GM21717 (cell line): Measurements from ENCODE around the gene CALHM3.

ENCODE experiments used
- ATAC-seq: cut with Tn5 transposase; IDR thresholded peaks from one replicate; pipeline ENCODE4 v1.9.1; 2021; ENCODE audit warnings: mild to moderate bottlenecking, moderate library complexity; ENCODE audit not compliant: unreplicated experiment

The CALHM3 gene

DNA sequence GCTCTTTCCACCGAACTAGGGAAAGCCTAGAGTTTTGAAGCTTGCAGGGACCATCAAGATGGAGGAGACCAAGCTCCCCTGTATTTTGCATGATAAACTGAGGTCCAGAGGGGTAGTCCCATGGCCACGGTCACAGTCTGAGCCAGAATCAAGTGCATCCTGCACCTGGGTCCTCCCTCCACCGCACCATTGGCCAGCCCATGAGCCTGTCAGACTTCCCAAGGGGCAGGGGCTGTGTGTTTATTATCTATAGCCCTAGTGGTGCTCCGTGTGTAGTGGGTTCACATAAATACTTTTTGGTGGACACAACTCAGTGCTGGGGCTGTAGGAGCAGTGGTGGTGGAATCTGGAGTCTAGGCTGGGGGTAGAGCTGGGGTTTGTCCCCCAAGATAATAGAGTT lies 3.6 kb downstream of the CALHM3 start:
- ATAC-seq: no peak

DNA sequence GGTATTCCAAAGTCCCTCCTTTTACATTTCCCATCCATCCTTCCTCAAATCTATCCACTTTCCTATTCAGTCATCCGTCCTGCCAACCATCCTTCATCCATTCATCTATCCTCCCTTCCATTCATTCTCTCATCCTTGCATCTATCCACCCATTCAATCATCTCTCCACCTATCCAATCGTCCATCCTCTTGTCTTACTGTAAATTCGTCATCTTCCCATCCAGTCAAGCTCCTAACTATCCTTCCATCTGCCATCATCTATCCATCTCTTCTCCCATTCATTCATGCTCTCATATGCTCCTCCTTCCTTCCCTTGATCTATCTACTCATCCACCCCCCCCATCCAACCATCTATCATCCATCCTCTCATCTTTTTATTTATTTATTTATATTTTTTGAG lies 5.0 kb downstream of the CALHM3 start:
- no peak for ATAC-seq

DNA sequence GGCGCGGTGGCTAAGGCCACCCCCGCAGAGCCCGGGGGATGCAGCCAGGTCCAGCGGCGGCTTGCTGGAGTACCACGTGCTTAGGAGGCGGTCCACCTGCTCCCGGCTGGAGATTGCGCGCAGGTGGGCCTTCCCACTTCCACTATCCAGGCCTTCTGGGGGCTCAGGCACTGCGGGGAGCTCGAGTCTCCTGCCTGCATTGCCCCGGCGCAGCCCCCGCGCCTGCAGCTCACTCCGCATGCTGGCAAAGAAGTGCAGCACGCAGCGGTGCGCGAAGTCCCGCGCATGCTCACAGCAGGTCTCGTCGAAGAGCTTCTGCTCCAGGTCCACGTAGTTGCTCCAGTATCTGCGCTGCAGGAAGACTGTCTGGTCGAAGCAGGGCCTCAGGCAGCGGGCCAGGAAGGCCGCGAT lies 5.8 kb downstream of the CALHM3 start:
- ATAC-seq: no peak

DNA sequence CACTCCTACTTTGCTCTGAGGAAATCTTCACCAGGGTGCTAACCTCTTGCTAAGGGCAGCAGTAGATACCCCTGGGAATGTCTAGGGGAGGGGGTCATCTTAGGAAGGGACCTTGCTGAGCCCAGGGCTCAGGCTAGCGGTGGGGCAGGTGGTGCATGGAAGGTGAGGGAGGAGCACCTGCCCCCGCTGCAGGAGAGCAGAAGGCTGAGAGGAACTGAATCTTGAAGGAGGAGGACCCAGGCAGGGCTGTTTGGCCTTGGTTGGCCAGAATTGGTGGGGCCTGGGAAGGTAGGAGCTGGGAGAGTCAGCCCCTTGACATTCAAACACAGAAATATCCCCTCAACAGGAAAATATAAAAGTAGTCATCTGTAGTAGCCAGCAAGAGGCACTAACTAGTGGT lies 7.0 kb downstream of the CALHM3 start:
- peak; percentile 33 for ATAC-seq

DNA sequence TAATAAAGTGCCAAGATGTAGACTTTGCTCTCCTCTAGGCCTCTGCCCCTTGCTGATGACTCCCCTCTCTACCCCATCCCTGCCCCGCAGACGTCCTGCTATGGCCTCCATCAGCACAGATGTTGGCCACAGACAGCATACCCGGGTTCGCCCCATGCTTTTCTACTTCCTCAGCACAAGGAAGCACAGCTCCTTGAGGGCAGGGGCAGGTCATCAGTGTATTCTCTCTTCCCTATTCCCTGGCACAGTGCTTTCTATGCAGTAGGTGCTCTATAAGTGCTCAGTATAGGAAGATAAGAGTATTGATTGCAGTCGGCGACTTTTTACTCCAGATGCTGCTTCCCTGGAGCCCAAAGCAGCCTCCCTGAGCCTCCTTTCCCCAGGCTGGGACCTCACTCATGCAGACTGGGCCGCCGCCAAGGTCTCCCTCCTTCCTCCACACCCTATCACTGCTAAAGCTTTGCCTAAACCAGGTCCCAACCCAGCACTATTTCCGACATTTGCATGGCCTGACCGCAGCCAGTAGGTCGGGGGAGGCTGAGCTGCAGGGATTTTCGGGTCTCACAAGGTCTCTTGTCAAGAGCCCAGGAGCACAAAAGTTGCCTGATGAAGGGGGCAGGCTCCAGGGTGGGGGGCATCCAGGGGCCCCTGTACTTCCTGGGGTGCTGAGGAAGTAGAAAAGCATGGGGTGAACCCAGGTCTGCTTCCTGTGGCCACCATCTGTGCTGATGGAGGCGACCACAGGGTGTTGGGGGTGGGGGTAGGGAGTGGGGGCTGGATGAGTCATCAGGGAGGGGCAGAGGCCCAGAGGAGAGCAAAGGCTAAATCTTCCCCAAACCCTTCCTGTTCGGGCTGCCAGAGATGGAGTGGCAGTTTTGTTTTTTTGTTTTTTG lies 8.0 kb downstream of the CALHM3 start:
- ATAC-seq: peak; percentile 74

DNA sequence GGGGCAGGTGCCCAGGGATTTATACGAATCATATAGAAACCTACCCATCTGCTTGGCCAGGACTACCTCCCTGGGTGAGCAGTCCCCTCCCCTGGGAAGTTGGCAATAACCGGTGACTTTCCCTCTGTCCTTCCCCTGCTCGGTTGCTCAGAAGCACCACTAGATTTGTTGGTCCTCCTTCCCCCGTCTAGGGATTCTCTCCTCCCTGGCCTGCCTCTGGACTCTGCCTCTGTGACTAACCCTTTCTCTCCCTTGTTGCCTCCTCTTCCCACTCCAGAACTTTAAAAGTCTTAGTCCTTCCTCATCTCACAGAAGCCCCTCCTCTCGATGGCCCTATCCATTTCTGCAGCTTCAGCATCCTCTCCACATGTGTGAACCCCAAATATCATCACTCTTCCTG lies 9.8 kb downstream of the CALHM3 start:
- ATAC-seq: no peak

DNA sequence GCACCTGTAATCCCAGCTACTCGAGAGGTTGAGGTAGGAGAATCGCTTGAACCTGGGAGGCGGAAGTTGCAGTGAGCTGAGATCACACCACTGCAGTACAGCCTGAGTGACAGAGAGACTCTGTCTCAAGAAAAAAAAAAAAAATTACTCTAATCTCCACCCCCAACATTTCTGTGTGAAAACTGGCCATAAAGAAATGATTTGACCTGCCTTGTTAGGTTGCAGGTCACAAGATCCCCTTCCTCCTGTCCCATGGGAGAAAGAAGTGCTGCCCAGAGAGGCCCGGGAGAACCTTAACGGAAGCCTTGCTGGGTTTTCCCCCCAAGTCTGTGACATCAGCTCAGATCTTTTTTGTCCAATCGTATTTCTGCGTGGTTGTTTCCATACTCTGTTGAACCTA lies 11.6 kb downstream of the CALHM3 start:
- peak; percentile 28 for ATAC-seq

DNA sequence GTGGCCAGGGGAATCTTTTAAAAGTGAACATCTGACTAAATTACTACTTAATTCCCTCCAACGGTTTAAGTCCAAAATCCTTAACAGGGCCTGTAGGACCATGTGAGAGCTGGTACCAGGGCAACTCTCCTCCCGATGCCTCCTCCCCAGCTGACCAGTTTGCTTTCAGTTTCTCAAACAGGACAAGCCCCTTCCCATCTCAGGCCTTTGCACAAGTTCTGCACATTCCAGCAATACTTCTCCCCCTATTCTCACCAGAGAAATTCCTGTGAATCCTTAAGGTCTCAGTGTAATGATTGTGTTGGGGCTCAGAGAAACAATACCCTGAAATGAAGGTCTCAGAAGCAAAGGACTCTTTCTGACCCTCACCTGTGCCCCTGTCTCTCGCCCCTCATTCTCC lies 12.3 kb downstream of the CALHM3 start:
- no peak for ATAC-seq

DNA sequence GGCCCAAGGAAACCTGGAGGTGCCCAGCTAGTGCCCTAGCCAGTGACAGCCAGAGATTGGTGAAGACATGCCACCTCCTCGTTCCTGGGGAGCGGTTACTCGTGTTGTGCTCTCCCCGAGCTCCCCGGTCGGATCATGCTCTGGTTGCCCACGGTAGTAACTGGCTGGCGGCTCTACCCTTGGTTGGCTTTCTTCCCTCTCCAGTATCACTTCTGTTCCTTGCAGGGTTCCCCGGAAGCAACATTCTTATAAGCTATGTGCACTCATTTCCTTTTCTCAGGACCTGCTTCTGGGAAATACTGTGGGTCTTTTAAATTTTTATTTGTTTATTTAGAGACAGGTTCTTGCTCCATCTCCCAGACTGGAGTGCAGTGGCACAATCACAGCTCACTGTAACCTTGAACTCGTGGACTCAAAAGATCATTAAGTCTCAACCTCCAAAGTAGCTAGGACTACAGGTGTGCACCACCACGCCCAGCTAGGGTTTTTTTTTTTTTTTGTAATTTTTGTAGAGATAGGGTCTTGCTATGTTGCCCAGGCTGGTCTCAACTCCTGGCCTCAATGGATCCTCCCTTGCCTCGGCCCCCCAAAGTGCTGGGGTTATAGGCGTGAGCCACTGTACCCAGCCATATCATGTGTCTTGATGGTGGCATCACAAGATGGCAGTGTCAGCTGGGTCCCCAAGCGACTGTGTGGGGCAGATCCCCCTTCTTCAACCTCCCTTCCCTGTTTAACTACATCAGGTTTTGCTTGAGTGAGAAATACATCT lies 13.4 kb downstream of the CALHM3 start:
- ATAC-seq: no peak

DNA sequence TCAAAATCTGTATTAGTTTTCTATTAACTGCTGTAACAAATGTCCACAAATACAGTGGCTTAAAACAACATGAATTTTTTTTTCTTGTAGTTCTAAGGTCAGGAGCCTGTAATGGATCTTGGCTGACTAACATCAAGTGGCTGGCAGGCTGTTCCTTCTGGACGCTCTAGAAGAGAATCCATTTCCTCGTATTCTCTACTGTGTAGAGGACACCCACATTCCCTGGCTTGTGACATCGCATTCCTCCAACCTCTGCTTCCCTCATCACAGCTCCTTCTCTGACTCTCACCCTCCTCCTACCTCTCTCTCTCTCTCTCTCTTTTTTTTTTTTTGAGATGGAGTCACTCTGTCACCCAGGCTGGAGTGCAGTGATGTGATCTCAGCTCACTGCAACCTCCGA lies 15.5 kb downstream of the CALHM3 start:
- no peak for ATAC-seq

DNA sequence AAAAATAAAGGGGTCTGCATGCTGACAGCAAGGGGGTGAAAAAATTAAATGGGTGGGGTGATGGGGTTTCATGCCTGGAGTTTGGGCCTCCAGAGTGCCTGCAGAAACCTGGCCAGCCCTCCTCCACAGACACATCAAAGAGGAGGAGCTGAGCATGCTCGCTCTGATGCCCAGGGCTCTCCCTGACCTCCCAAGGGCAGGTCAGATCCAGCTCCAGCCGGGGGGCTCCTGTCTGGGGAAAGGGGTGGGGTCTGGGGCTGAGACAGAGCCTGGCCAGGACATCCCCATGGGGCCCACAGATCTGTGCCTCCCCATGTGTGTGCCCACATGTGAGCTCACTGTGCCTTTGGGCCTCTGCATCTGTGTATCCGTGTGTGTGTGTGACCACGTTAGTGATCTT lies 19.4 kb downstream of the CALHM3 start:
- ATAC-seq: no peak

DNA sequence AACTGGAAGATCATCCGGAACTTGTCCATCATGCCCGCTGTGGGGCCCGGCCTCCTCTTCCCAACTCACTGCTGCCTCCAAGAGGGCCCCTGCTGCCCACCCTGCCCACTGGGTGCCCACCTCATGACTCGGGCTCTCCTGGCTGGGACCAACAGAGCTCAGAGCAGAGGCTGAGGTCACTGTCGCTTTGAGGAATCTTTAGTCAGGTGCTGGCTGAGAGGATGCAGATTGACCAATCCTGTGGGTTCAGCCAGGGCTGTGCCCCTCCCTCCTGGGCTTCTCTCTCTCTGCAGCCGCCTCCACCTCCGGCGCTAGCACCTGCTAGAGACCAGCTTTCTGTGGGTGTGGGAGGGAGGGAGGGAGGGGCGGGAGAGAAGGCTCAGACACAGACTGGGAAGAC lies 20.3 kb downstream of the CALHM3 start, which contains the start of gene CALHM1:
Gene CALHM1 (minus strand): TSS at position 181 of the 400 bp plus-strand sequence. CDS start 149 bp downstream, at position 32.
- ATAC-seq: peak; percentile 59

DNA sequence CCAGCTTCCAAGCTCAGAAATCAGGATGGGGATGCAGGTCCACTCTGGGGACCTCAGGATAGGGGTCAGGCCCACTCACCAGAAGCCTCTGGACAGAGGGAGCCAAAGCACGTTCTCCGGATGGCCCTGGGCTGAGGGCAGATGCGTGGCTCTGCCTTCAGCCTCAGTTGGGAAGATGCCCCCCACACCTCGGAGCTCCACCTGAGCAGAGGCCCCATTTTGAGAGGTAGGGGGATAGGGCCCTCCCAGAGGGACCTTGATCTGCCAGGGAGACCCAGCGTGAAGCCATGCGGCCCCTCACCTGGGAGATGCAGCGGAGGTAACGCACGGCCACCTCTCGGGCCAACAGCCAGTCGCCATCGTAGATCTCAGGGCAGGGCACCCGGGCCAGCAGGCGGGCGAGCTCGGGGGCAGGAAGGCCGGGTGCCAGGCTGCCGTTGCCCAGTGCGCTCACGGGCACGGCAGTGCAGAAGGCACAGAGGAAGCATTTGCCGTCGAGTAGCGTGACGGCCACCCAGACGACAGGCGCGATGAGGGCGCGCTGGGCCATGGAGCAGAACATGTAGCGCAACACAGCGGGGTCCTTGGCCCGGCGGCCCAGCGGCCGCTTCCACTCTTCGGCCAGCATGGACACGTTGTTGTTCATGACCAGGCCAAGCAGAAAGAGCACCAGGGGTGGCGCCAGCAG lies 21.0 kb downstream of the CALHM3 start:
- no peak for ATAC-seq

DNA sequence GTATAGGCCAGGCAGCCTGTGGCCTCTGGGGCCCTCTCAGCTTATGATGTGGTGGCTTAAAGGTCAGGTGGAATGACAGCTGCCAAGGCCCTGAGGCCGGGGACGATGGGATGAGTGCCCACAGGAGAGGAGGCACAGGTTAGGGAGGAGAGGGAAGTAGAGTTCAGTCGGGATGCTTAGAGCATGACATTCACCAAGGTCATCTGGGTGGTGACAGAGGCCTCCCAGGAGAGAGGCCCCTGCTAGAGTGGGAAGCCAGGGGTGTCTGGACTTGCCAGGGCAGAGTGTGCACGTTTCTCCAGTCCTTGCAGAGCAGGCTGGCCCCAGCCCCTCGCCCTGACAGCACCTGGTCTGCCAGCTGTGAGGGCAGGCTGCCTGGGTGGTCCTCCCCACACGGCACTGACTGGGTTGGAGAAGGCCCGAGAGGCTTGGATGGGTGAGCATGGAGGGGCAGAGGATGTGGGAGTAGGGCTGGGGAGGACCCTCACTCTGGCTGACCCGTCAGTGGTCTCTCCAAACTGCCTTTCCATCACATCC lies 21.8 kb downstream of the CALHM3 start:
- ATAC-seq: no peak

DNA sequence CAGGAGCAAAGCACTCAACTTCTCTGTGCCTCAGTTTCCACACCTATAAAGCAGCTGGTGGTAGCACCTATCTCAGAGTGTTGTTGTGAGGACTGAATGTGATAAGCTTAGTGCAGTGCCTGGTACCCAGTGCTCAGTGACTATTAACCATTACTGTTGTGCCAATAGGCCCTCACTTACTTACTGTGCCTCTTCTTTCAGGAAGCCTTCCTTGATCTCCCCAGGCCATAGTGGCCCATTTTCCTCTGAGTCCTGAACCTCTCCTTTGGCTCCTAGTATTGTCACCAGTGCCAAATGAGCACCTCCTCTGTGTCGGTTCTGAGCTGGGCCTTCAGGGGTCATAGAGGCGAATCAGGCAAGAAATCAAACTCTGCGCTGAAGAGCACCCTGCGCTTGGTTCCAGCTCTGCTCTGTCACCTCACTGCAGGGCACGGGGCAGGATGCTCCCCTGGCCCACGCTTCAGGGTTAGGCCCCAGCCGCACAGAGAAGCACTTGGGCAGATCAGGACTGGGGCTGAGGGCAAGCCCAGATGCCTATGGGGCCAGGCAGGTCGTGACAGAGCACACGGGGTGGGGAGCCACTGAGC lies 22.9 kb downstream of the CALHM3 start:
- no peak for ATAC-seq

DNA sequence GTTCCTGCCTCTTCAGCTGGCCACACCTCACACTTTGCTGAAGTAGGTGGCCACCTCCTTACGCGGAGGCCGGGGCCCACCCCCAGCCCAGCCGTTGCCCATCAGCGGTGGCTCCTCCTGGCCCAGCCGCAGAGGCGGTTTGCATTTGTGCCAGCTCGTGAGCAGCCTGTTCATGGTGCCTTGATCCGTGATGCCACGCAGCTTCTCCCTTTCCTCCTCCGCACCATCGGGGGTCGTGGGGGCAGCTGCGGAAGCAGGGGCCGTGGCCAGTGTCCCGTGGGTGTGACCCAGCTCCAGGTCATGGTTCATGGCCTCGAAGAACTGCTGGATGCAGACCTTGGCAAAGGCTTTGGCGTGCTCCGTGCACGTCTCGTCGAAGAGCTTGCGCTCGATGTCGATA lies 23.8 kb downstream of the CALHM3 start:
- no peak for ATAC-seq

DNA sequence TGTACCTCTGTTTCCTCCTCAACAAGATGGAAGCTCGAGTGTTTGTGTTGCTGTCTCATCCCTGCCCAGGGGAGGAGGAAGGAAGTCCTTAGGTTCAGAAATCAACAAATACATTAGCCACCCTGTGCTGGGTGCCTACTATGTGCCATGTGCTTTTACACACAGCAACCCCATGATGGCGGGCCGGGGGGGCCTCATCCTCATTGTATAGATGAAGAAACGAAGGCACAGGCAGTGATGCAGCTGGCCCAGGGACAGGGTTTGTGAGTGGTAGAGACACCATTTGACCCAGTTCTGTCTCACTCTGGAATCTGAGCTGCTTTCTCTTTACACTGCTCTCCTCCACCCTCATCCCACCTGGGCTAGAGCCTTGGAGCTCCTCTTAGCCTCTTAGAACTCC lies 25.0 kb downstream of the CALHM3 start:
- ATAC-seq: no peak

DNA sequence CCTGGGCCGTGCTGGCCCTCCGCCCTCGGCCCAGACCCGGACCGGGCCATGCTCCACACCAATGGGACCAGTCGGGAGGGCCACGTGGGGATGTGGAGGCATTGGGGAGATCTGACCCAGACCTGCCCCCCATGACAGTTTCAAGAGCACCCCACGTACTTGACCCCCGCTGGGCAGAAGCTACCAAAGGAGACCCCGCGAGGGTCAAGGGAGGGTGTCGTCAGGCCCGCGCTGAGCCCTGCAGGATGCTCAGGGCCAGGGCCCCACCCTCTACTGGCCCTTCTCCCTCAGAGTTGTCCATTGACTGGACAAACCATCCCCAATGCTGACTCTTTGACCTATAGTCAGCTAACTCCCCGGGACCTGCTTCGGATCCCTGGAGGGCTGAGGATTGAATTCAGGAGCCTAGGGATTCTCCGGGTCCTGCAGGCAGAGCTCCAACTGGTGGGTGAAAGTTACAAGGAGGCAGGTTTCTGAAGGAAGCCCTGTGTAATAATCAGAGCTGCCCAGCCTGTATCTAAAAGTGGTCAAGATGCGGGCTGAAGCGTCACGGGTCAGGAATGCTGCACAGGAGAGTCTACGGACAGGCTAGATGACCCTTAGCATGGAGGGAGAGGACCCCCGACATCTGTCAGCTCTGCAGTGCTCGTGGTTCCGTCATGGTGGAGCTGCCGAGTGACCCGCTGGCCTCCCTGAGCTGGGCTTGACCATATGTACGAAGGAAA lies 26.4 kb downstream of the CALHM3 start:
- ATAC-seq: no peak

DNA sequence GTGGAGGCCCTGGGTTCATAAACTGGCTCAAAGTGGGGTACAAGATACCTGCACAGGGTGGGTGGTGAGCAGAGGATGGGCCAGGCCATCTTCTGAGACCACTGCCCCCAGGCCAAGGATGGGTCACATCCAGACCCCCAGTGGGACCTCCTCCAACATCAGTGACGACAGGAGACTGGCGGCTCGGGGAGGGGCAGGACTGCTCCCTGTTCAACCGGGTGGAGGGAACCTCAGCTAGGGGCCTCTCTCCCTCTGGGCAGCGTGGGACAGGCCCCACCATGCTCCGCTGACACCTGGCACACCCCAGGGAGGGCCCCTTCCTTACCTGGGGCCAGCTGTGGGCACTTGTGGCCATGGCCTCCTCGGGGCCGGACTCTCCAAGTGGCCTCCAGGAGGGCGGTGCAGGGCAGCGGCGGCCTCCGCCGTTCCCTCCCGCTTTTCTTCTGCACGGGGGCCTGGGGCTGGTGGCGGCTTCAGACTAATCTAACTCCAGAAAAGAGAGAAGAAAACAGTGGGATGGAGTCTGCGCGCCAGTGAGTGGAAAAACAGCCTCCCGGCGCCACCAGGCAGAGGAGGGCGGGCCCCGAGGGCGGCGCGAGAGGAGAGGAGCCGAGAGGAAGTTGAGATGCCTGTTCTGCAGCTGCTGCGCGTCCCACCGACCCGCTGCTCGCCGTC lies 27.1 kb downstream of the CALHM3 start, which contains the start of gene CALHM2:
Gene CALHM2 (minus strand): TSS at position 540 of the 675 bp plus-strand sequence. CDS start 2,429 bp downstream, outside the sequence.
- peak; percentile 76 for ATAC-seq
